Measurements from ENCODE around the gene PREX1. TPM values are rescaled to one million over a fixed set of nuclear protein-coding genes. Genes with fewer than 3 reads are reported as not detected.

Gene PREX1
- total and polyA plus RNA-seq, 3 donors from 2014 or later = 18.0 to 36.5 (median 27.1) TPM

DNA sequence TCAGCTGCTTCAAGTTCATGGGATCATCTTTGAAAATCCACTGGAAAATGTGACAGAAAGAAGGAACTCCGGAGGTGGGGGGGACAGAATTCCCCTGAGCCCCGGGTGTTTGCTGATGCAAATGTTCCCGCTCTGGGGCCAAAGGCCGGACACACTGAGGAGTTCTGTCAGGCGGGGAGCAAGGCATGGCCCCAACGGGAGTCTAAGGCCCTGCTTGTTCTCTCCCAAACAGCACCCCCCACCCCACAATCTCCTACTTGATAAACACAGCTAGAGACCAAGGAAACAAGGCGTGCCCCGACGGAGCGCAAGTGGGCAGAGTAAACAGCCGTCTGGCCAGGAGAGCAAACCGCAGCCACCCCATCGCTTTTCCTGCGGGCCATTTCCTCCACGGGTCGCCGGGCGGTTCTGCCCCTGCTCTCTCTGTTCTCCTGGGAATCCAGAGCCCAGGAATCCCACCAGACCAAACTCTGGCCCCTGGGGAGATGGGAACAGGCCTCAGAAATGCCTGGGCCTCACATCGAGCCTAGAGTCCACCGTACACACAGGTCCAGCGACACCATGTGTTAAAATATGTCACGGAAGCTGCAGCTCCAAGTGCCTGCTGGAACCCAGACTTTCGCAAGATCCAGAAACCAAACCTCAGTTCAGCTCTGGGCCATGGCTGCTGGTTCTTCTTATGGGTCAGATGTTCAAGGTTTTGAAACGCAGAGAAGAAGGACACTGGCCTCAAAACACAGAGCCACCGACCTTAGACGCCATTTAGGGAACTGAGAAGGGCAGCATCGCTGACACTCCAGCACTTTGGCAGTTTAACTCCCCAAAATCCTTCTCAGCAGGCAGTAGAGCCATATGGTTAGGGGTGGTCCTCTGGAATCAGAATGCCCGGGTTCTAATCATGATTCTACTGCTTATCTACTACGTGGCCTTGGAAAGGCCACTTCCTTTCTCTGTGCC is 104.2 kb downstream of the PREX1 start:
- whole genome bisulfite sequencing, 2 donors = 60 to 62% methylated on average over 16 to 29 of the region's 29 CpGs
- no peak for TF ChIP-seq POLR2A (IDR thresholded peaks at IDR 0.05)
- TF ChIP-seq, protein P1, sequence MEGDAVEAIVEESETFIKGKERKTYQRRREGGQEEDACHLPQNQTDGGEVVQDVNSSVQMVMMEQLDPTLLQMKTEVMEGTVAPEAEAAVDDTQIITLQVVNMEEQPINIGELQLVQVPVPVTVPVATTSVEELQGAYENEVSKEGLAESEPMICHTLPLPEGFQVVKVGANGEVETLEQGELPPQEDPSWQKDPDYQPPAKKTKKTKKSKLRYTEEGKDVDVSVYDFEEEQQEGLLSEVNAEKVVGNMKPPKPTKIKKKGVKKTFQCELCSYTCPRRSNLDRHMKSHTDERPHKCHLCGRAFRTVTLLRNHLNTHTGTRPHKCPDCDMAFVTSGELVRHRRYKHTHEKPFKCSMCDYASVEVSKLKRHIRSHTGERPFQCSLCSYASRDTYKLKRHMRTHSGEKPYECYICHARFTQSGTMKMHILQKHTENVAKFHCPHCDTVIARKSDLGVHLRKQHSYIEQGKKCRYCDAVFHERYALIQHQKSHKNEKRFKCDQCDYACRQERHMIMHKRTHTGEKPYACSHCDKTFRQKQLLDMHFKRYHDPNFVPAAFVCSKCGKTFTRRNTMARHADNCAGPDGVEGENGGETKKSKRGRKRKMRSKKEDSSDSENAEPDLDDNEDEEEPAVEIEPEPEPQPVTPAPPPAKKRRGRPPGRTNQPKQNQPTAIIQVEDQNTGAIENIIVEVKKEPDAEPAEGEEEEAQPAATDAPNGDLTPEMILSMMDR (IDR thresholded peaks at IDR 0.05) = no peak
- H3K27me3 ChIP-seq = no peaks in the 10 kb centered on the region
- DNase-seq = peak; percentile 62
- intact Hi-C loops (cut with DNase I; ENCODE audit: low total_unique reads) = no loop called here
- peaks cover 15% of the 10 kb centered on the region for H3K4me1 ChIP-seq
- no peaks in the 10 kb centered on the region for H3K9me3 ChIP-seq
- peak overlapping the region; percentile 53 to 55 for H3K27ac ChIP-seq
- H3K36me3 ChIP-seq (ENCODE audit: low read depth, missing control alignments) = no peaks in the 10 kb centered on the region
- no peak overlapping the region for H3K4me3 ChIP-seq

DNA sequence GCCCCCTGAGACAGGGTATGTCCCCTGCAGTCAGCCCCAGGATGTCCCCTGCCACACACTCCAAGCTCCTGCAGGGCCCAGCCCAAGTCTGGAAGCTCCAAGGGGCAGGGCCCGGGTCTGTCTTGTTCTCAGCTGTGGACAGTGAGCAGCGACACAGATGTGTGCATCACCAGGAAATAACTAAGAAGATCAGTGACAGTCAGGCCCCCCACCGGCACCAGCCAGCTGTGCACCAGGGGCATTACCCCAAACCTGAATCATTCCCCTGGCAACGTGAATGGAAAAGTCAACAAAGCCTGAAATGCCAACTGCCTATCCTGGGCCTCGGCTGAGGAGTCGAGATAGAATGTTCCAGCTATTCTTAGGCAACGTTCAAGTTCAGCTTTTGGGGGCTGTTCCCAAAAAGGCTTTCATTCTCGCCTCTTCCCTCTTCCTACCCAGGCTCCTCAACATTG is 105.0 kb downstream of the PREX1 start:
- intact Hi-C loops (cut with DNase I; ENCODE audit: low total_unique reads) = no loop called here
- Histone ChIP-seq H3K4me3 (no peak overlapping the region), H3K36me3 (ENCODE audit: low read depth, missing control alignments) (no peaks in the 10 kb centered on the region), H3K4me1 (peaks cover 15% of the 10 kb centered on the region), H3K27me3 (no peaks in the 10 kb centered on the region), H3K27ac (peak overlapping the region; percentile 30 to 55), H3K9me3 (no peaks in the 10 kb centered on the region)
- no peak for DNase-seq
- WGBS, 2 donors = 52 to 64% methylated on average over 8 of the region's 8 CpGs
- TF ChIP-seq POLR2A (IDR thresholded peaks at IDR 0.05) = no peak
- TF ChIP-seq, protein P1 (IDR thresholded peaks at IDR 0.05) = no peak

DNA sequence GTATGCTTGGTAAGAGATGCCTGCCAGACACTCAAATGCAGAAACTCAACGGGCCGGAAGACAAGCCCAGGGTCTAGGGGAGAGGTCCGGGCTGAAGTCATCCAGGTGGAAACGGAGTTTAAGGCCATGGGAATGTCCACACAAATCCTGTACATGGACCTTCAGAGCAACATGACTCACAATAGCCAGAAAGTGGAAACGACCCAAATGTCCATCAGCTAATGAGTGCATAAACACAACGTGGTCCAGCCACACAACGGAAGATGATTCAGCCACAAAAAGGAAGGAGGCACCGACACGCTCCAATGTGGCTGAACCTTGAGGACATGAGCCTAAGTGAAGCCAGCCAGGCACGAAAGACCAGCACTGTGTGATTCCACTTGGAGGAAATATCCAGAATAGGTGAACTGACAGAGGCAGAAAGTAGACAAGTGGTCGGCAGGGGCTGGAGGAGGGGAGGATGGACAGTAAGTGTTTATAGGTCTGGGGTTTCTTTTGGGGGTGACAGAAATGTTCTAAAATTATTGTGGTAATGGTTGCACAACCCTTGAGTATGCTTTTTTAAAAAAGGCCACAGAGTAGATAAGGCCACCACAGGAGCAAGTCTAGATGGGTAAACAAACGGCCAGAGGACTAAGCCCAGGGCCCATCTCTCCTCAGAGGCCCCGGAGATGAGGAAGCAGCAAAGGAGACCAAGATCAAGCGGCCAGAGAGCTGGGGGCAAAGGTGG is 105.6 kb downstream of the PREX1 start:
- H3K4me3 ChIP-seq = no peak overlapping the region
- no peaks in the 10 kb centered on the region for H3K36me3 ChIP-seq (ENCODE audit: low read depth, missing control alignments)
- 85 to 88% methylated on average over 14 of the region's 14 CpGs for WGBS, 2 donors
- peaks cover 15% of the 10 kb centered on the region for H3K4me1 ChIP-seq
- no peaks in the 10 kb centered on the region for H3K9me3 ChIP-seq
- DNase-seq = no peak
- intact Hi-C loops (cut with DNase I; ENCODE audit: low total_unique reads) = no loop called here
- no peak for TF ChIP-seq POLR2A (IDR thresholded peaks at IDR 0.05)
- TF ChIP-seq, protein P1 (IDR thresholded peaks at IDR 0.05) = no peak
- H3K27me3 ChIP-seq = no peaks in the 10 kb centered on the region
- peak overlapping the region in 1 of 2 donors; percentile 30 for H3K27ac ChIP-seq

DNA sequence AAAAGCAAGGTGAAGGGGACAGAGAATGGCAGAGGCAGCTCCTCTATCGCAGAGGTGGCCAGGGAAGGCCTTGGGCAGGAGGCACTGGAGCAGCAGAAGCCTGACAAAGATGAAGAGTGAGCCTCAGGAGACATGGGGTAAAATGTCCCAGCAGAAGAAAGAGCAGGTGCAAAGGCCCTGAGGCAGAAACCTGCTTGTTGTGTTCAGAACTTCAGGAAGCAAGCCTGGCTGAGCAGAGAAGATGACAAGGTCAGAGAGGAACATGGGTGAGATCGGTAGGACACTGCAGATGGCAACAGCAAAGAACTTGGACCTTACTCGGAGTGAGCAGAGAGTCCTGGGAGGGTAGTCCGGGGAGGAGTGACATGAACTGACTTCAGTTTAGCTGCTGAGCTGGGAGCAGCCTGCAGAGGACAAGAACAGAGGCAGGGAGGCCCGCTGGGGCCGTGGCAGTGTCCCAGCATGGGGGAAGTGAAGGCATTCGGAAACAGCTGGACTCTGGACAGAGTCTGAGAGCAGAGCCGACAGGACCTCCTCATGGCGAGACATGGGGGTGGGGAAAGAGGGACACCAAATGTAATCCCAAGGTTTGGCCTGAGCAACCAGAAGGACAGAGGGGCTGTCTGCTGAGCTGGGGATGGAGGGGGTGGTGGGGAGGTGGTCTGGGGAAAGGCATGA is 106.3 kb downstream of the PREX1 start:
- no peak for TF ChIP-seq POLR2A (IDR thresholded peaks at IDR 0.05)
- no peaks in the 10 kb centered on the region for H3K27me3 ChIP-seq
- no peaks in the 10 kb centered on the region for H3K9me3 ChIP-seq
- no peak overlapping the region for H3K4me3 ChIP-seq
- 90 to 92% methylated on average over 9 of the region's 9 CpGs for WGBS, 2 donors
- intact Hi-C loops (cut with DNase I; ENCODE audit: low total_unique reads) = no loop called here
- H3K27ac ChIP-seq = no peak overlapping the region
- DNase-seq = no peak
- H3K36me3 ChIP-seq (ENCODE audit: low read depth, missing control alignments) = no peaks in the 10 kb centered on the region
- H3K4me1 ChIP-seq = peaks cover 15% of the 10 kb centered on the region
